Measurements from ENCODE around the gene SLC16A6. TPM values are rescaled to one million over a fixed set of nuclear protein-coding genes. Genes with fewer than 3 reads are reported as not detected.
"Not testable (repeated sequence)": the region's sequence is repeated elsewhere in the genome, so short reads cannot be mapped to it uniquely, and the experiment has no call there.

The SLC16A6 gene
- total RNA-seq, 1 donor from 2014 or later, result 1.1 TPM

DNA sequence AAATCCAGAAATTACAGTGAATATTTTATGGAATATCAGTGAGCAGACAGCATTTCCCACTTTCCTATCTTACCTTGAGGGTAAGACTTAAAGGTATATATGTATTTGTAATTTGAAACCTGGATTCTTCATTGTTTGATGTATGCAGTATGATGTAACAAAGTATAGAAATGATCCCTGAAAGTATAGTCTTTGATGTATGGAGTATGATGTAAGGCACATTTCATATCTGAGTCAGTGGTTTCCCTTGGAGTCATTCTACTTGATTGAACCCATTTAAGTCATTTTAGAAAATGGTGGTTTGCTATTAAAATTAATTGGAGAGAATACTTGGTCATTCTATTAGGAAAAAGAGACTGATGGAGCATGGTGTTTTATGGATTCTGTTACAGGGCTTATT, 33.0 kb downstream of the SLC16A6 start:
- DNase-seq (ENCODE audit: low spot score), result no peak
- intact Hi-C loops (cut with DNase I), result no loop called here
- ATAC-seq, result no peak

DNA sequence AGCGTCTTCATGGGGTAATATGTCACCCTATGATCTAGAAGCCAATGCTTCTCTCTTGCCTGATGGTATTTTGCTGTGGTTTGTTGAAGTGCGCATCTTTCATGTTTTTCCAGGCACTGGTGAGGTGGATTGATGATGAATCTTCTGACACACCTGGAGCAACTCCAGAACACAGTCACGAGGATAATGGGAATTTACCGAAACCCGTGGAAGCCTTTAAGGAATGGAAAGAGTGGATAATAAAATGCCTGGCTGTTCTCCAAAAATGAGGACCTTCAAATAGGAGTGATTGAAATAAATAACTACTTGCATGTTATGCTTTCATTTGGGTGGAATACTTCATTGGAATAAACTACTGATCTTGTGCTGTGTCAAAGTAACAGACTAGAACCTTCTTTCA, 34.2 kb downstream of the SLC16A6 start:
- ATAC-seq; intact Hi-C loops (cut with DNase I); DNase-seq (ENCODE audit: low spot score): not testable (repeated sequence)

DNA sequence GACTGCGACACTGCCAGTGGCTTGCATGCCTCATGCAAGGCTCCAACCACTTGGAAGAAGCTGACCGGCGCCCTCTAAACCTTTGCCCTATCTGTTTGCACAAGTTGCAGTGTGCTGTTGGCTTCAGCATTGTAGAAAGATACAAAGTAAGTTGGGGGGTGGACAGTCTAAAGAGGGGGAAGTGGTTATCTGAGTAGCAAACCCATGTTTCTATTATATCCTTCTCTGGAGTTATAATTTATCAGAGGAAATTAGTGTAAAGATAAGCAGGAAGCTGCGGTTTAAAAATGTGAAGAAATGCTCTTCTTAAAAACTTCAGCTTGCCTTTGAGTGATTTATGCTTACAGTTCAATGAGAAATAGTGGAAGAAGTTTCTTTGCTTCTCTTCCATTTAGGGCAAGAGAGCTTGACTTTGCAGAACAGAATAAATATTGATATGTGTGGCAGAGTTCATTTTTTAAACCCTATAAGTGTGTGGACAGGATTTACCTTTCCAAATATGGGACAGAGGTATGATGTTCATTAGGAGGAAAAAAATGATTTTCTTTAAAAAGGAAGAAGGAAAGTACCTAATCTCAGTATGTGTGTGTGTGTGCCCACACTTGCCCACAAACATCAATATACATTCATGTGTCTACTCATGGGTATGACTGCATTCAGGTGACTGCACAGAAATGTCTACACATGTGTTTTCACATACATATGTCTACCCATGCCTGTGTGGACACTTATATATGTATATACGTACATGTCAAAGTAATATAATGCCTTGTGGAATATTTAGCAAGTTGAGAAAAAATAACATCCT, 35.0 kb downstream of the SLC16A6 start:
- ATAC-seq, result no peak
- intact Hi-C loops (cut with DNase I), result no loop called here
- no peak for DNase-seq (ENCODE audit: low spot score)

DNA sequence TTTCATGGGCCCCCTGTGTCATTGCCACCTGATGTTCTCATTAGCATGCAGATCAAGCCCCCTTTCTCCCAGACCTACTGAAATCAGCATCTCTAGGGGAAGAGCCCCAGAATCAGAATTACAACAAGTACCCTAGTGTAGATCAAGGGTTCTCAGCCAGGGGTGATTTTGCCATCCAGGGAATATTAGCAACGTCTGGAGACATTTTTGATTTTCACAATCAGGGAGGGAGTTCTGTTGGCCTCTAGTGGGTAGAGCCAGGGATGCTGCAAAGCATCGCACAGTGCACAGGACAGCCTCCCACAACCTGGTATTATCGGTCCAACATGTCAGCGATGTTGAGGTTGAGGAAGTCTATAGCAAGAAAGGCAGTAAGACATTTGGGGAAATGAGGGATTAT, 35.8 kb downstream of the SLC16A6 start:
- intact Hi-C loops (cut with DNase I), result no loop called here
- DNase-seq (ENCODE audit: low spot score) (no peak), ATAC-seq (no peak)

DNA sequence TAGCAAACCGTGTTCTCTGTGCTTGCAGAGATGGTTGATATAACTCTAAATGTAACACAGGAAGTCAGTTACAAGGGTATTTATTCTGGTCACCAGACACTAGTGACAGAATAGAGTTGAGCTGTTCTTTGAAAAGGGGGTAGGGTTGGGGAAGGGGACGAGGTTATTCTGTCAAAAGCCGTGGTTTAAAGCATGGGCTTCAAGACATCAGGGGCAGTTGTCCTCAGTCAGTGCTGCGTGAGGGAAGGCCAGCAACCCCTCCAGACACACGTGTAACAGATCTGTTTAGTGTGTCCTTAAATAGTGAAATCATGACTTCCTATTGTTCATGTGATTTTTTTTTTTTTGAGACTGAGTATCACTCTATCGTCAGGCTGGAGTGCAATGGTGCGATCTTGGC, 37.5 kb downstream of the SLC16A6 start:
- intact Hi-C loops (cut with DNase I); DNase-seq (ENCODE audit: low spot score); ATAC-seq: not testable (repeated sequence)

DNA sequence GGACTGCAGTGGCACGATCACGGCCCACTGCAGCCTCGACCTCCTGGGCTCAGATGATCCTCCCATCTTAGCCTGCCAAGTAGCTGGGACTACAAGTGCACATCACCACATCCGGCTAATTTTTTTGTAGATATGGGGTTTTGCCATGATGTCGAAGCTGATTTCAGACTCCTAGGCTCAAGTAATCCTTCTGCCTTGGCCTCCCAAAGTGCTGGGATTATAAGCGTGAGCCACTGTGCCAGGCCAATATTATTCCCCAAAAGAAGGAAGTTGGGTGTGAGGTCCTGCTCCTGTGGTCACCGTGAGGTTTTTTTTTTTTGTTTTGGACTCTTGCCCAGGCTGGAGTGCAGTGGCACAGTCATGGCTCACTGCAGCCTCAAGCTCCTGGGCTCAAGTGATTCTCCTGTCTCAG, 41.6 kb downstream of the SLC16A6 start:
- intact Hi-C loops (cut with DNase I), result no loop called here
- ATAC-seq, result no peak
- no peak for DNase-seq (ENCODE audit: low spot score)

DNA sequence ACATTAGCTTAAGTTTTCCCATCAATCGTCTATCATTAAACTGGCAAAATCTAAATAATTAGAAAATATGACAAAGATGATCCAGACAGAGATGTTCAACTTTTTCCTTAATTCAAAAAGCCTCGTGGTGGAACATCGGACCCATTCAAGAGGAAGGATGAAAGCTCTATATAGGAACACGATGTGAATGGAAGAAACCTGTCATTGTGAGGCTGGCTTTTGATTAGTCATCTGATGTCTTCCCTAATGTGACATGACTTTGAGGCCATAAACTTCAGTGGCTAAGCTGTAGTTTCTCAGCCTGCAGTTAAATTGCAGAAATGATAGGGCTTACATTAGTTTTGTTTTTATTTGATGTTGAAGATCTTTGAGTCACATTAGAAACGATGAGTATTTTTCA, 42.0 kb downstream of the SLC16A6 start:
- ATAC-seq (no peak), DNase-seq (ENCODE audit: low spot score) (no peak)
- intact Hi-C loops (cut with DNase I), result no loop called here

DNA sequence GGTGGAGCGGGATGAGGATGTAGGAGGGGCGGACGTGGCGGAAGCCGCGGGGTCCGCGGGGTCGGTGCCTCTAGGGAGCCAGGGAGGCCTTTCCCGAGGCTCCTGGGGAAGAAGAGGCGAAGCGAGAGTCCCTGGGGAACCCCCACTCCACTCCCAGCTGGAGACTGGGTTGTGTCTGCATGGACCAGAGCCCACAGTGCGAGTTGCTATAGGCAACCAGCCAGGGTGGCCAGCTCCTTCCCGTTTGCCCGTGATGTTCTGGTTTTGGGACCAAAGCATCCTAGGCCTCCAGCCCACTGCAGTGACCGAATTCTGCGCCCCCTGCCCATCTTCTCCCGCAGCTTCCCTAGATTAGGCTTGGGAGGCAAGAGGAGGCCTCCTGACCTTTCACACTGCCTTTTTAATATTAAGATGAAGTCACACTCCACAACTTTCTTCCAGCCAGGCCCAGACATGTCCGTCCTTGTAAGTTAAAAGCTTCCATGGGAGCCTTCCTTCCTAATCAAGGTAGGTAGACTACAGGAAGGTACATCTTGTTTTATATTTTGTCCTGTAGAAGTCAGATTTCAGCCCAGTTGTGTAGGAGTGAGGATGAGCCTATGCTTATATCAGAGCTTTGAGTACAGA, 42.6 kb downstream of the SLC16A6 start:
- ATAC-seq, result peak; percentile 70
- intact Hi-C loops (cut with DNase I), result no loop called here

DNA sequence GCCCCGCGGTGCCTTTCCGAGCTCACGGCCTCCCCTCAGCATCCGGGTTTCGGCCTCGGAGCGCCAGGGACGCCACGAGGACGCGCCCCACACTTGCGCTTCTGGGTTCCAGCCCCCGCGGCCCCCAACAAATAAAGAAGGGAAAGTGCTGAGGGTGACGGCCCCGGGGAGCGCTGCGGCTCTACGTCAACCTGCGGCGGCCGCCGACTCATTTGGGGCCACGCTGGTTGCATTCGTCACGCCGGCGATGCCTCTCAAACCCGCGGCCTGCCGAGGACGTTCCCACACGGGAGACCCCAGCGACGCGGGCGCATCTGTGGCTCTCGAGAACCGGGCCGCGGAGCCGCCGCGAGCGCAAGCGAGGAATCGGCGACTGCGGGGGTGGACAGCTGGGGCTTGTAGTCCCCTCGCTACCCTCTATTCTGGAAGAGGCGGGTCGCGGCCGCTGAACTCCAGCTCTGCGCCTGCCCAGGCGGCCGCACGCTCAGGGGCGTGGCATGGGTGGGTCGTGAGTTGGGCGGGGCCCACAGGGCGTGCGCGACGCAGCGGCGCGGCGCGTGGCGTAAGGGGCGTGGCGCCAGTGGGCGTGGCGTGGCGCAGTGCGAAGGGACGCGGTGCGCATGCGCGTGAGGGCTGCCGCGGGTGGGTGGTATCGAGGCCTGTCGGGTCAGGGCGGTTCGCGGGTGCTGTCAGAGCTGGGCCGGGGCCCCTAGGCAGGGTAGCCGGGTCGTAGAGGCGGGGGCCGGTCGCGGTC, 43.3 kb downstream of the SLC16A6 start, which contains the start of gene AMZ2:
TSS of gene AMZ2 (plus strand) at position 599 of the 754 bp plus-strand sequence. CDS start 2,145 bp downstream, outside the sequence.
- ATAC-seq (peak; percentile 98), DNase-seq (ENCODE audit: low spot score) (peak; percentile 97)
- intact Hi-C loops (cut with DNase I), result no loop called here

More for the DNA sequence above, 42.6 kb downstream of the SLC16A6 start:
- no peak for DNase-seq (ENCODE audit: low spot score)

DNA sequence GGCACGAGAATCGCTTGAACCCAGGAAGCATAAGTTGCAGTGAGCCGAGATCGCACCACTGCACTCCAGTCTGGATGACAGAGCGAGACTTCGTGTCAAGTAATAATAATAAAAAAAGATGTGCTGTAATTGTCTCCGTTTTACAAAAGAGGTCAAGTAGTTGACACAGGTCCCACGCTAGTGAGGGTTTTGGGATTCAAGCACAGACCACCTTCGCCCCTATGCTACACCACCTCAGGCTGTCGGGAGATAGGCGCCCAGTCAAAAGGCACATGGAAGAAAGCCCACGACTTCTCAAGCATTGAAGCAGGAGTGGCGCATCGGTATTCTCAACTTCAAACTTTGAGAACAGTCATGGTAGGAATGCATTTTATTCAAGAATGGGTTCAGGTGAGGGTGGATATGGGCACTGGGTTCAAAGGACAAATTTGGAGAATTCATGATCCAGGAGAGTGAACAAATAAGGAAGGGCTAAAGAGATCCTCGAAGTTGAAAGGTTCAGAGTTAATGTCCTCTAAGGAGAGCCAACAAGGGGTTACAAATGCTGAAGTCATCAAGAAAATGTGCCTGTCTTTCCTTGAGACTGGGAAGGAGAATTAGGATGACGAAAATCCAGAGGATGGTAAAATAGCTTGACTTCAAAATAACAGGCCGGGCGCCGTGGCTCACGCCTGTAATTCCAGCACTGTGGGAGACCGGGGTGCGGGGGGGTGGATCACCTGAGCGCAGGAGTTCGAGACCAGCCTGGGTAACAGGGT, 44.5 kb downstream of the SLC16A6 start:
- intact Hi-C loops (cut with DNase I), result no loop called here
- DNase-seq (ENCODE audit: low spot score), result no peak

DNA sequence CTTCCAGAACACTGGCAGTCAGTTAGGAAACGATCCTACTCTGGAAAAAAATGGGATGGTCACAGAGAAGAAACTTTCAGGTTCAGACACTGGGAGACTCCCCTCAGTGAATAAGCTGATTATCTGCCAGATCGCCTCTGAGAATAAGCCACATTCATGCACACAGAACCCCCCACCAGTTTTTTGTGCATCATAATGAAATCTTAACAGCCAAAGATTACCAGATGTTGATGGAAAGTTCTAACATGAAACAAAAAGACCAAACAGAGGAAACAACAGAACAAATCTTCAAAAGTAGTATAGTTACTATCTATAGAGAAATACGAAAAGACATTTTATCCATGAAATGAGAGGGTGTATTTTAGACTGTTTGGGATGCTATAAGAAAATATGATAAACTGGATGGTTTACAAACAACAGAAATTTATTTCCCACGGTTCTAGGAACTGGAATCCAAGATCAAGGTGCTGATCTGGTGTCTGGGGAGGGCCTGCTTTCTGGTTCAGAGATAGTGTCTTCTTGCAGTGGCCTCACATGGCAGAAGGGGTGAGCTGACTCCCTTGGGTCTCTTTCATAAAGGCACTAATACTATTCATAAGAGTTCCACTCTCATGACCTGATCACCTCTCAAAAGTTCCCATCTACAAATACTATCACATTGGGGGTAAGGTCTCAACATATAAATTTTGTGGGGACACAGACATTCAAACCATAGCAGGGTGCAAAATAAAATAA, 51.1 kb downstream of the SLC16A6 start:
- ATAC-seq, result no peak
- intact Hi-C loops (cut with DNase I), result no loop called here
- DNase-seq (ENCODE audit: low spot score), result no peak

More for the DNA sequence above, 44.5 kb downstream of the SLC16A6 start:
- no peak for ATAC-seq

DNA sequence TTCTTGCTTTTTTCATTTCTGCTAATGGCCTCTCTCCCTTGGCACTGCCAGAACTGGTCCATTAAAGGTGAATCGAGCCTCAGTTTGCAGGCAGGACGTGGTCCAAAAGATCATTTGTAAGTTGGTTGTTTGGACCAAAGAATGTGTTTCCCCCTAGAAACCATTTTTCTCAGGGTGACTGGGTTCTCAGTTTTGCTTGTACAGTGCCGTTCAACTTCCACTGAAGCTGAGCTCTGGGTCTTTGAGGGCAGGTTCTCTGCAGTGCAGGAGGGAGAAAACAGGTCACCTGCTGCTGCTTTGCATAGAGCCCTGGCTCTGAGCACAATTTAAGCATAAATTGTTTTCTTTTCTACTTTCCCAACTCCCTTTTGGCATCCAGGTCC, 52.1 kb downstream of the SLC16A6 start:
- intact Hi-C loops (cut with DNase I), result no loop called here
- DNase-seq (ENCODE audit: low spot score) (no peak), ATAC-seq (no peak)

DNA sequence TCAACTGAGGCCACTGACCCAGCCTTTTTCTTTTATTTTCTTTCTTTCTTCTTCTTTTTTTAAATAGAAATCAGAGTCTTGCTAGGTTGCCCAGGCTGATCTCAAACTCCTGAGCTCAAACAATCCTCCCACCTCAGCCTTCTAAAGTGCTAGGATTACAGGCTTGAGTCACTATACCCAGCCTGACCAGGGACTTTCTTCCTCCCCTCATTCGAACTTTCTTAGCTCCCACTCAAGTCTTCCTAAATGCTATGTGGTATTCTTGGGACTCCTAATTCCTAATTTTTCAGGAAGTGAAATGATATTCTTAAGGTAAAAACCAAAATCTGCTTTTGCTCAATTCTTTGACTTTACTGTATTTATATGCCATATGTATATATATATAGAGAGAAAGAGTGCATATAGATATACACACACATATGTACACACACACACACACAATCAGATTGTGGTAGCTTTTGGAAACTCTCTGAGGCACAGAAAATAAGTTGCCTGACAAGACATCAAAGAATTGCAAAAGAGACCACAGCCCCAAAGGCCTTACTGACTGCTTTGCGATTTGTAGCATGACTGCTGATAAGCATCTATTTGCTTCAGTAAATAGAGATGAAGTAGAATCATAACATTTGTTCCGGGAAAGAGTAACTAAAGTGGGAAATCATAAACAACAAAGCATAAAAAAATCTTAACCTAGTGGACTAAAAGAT, 52.6 kb downstream of the SLC16A6 start:
- ATAC-seq (no peak), DNase-seq (ENCODE audit: low spot score) (no peak)
- intact Hi-C loops (cut with DNase I), result no loop called here

DNA sequence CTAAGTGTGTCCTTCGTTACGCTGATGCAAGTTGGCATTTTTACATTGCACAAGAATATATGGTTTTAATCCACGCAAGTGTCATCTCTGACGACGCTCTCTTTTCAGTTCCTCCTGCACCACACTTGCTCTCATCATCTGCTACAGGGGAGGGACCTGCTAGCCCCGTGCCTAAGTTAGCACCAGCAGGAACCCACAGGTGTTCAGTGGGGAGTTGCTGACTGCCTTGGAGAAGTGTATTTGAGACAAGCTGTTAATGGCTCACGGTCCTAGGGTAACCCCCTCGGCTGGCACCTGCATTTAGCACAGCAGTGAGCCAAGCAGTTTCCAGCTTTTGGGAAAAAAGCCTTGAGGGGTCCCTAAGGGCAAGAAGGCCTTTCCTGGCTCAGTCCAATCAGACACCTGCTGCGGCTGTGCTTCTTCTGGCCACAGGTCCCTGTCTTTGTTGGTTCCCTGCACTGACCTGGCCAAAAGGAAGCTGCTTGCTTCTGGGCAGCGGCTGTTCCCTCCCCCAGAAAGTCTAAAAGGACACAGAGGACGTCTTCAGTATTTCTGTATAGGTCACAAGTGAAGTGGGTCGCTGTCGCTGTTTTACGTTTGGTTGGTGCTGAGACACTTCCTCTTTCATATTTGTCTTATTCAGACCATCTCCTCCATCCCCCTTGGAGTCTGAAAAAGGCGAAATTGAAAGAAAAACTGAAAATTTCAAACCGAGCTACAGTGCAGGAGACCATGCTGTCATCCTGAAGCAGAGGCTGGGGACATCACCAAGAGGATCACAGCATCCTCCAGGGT, 53.4 kb downstream of the SLC16A6 start:
- peak; percentile 79 for ATAC-seq
- DNase-seq (ENCODE audit: low spot score); intact Hi-C loops (cut with DNase I): not testable (repeated sequence)

DNA sequence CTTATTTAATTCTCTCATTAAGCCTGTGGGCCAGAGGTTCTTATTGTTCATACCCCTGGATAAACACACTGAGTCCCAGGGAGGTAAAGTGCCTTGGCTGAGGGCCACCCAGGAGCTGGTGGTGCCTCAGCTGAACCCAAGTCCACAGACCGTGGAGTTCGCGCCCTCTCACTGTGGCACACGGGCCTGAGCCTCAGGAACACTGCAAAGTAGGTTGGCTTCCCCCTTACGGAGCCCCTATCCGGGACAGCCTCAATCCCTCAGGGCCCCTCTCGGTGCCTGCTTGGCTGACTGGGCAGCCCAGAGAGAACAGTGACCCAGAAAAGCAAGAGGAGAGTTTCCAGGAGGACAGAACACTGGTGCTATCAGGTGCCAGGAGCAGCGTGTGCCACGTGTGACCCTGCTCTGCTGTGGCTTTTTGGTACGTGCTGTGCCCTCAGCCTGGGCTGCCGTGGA, 55.6 kb downstream of the SLC16A6 start:
- ATAC-seq; DNase-seq (ENCODE audit: low spot score); intact Hi-C loops (cut with DNase I): not testable (repeated sequence)

DNA sequence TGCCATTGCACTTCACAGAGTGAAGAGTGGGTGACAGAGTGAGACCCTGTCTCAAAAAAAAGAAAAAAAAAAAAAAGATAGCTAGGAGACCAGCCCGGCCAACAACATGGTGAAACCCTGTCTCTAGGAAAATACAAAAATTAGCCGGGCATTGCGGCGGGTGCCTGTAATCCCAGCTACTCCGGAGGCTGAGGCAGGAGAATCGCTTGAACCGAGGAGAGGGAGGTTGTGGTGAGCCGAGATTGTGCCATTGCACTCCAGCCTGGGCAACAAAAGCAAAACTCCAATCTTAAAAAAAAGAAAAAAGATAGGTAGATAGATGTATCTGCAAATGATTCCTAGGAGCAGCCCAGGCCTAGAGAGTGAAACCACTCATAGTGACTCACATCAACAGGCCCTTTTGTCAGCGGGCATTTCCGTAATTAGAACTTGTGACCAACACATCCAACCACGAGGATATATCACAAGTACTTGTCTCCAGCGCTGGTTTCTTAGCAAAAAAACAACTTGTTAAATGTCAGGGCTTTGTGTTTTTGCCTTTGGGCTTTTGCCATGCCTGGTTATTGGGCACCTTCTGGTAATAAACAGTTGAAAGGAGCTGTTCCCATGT, 56.1 kb downstream of the SLC16A6 start:
- intact Hi-C loops (cut with DNase I); DNase-seq (ENCODE audit: low spot score); ATAC-seq: not testable (repeated sequence)
